ENCODE results near the gene RNF5.

DNA sequence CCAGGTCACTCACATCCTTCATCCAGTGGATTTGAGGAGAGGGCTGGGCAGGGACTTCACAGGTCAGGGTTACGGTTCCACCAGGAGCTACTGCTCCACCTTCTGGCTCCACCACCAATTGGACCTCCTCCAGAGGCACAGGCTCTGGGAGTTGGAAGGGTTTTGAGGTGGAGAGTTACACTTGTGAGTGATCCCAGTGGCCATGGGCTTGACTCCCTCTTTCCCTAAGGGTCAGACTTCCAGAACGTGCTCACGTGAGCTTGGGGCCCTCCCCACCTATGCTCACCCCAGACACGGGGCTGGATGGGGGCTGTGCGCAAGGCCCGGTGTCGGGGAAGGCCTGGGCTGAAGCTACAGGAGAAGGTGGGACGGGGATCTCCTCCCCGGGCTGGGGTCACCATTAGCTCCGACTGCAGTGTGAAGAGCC lies 4.4 kb downstream of the RNF5 start:
- TF ChIP-seq POLR2A (IDR thresholded peaks at IDR 0.05; ENCODE audit: low read length) (no peak), GATA1 (IDR thresholded peaks at IDR 0.05; ENCODE audit: low read depth, low read length) (no peak)

Data from erythroblast (primary cell).